GM21786 (cell line): ENCODE measurements around the gene GPR26.

Experiments
- ATAC-seq: cut with Tn5 transposase; IDR thresholded peaks from one replicate; pipeline ENCODE4 v1.9.1; 2021; ENCODE audit not compliant: unreplicated experiment

GPR26 gene

DNA sequence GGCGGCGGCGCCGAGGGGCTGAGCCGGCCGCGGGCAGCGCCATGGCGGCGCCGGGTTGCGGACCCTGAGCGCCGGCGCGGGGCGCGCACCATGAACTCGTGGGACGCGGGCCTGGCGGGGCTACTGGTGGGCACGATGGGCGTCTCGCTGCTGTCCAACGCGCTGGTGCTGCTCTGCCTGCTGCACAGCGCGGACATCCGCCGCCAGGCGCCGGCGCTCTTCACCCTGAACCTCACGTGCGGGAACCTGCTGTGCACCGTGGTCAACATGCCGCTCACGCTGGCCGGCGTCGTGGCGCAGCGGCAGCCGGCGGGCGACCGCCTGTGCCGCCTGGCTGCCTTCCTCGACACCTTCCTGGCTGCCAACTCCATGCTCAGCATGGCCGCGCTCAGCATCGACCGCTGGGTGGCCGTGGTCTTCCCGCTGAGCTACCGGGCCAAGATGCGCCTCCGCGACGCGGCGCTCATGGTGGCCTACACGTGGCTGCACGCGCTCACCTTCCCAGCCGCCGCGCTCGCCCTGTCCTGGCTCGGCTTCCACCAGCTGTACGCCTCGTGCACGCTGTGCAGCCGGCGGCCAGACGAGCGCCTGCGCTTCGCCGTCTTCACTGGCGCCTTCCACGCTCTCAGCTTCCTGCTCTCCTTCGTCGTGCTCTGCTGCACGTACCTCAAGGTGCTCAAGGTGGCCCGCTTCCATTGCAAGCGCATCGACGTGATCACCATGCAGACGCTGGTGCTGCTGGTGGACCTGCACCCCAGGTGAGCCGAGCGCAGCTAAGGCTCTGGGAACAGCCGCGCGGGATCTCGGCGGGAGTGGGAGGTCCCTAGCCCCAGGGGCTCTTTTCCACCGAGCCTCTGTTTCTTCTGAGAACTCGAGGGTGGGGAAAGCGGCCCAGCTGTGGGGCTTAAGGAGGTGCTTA lies at the start of gene GPR26:
GPR26 (plus strand) TSS at position 38 of the 919 bp plus-strand sequence; CDS start at position 91, 53 bp downstream.
- ATAC-seq: no peak

- no peak for ATAC-seq
Measured at GRCh38 chr10:123618224-123618623, 47.9 kb upstream of the GPR26 start.

DNA sequence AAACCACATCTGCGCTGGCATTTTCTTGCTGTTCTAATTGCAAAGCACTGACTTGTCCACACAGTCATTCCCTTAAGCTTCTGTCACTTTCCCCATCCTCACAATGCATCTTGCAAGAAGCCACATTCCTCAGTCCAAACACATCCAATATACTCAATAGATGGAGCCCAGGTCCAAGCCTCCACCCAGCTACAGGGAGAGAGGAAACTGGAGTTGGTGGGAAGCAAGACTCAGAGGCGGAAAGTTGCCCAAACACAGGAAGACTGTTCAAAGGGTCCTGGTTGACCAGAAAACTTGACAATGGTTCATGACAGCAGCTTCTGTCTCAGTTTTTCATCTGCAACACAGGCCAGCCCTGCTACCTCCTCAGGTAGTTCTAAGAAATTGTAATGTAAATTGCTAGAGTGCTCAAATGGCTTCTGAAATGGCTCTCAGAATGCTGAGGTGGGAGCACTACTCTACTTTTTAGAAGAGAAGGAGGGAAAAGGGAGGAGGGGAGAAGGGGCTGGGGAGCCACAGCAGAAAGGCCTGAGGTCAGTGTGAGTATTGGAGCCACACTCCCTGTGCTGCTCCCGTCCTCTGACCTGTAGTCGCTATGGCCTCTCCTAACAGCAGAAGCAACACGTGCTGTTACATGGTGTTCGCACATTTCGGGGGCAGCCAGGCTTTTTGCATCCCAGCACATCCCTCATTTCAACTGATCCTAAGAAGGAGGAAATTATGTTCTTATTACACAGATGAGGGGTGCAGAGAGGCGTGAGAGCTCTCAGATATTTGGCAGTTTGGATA lies 46.9 kb upstream of the GPR26 start:
- ATAC-seq: no peak

DNA sequence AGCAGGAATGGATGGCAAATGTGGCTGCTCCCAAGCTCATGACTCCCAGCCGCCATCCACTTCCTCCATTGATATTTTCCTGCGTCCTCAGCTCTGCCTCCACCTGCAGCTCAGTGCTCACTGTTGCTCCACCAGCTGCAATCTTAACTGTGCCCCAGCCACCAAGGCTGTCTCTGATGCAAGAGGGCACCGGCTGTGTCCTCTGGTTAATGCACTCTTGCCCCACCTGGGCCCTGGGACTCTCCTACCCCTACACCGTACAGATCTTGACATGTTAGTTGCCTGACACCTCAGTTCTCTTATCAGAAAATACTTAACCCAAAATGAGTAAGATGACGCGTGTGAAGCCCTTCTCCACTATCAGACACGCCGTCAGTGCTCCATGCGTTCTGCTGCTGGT lies 45.5 kb upstream of the GPR26 start:
- ATAC-seq: no peak

- ATAC-seq: no peak
Measured at GRCh38 chr10:123621492-123621891, 44.7 kb upstream of the GPR26 start.

GRCh38 chr10:123621916-123622315 lies 44.2 kb upstream of the GPR26 start:
- no peak for ATAC-seq

GRCh38 chr10:123622381-123622780 lies 43.8 kb upstream of the GPR26 start:
- no peak for ATAC-seq

- ATAC-seq: no peak
Measured at GRCh38 chr10:123624086-123624485, 42.1 kb upstream of the GPR26 start.

GRCh38 chr10:123633106-123633505 lies 33.0 kb upstream of the GPR26 start:
- no peak for ATAC-seq

- ATAC-seq: no peak
Measured at GRCh38 chr10:123633636-123634035, 32.5 kb upstream of the GPR26 start.

DNA sequence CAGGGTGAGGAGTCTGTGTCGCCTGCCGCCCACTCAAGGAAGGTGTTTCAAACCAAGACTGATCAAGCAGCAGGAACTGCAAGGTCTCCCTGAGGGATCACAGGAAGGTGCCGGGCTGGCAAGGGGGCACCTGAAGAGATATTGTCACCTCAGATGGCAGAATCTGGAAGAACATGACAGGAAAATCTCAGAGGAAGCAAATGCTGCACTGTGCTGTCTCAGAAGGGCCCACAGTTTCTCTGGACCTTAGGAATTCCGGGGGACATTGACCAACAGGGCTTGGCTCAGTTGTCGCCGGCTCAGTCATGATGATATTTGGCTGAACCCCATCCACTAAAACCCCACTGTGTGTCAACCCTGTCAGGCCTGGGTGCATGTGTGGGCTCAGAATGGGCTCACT lies 31.9 kb upstream of the GPR26 start:
- no peak for ATAC-seq

GRCh38 chr10:123635131-123635530 lies 31.0 kb upstream of the GPR26 start:
- no peak for ATAC-seq

- ATAC-seq: no peak
Measured at GRCh38 chr10:123635745-123636144, 30.4 kb upstream of the GPR26 start.

GRCh38 chr10:123636598-123637325 lies 29.4 kb upstream of the GPR26 start:
- ATAC-seq: no peak

DNA sequence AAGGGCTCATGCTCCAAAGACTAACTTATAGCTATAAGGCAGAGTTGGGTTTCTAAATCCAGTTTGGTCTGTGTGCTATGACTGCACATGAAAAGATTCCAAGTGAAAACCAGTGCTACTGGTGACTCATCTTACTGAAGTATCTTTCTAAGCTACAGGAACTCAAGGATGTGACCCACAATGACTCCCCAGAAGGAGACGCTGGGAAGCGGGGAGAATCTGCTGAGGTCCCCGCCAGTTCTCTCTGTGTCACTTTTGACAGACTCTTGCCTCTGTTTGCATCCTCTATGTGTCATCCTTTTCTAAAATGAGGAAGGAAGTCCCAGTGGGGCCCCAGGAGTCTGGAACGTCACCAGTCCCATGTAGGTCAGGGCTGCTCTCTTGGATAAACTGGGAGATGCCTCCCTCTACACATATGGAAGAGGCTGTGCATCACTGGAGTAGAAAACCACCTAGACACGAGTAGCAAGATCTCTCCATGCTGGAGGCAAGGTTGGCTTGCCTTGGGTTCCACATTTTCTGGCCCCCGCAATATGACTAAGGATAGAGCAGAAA lies 28.8 kb upstream of the GPR26 start:
- no peak for ATAC-seq

GRCh38 chr10:123639131-123639530 lies 27.0 kb upstream of the GPR26 start:
- ATAC-seq: no peak

DNA sequence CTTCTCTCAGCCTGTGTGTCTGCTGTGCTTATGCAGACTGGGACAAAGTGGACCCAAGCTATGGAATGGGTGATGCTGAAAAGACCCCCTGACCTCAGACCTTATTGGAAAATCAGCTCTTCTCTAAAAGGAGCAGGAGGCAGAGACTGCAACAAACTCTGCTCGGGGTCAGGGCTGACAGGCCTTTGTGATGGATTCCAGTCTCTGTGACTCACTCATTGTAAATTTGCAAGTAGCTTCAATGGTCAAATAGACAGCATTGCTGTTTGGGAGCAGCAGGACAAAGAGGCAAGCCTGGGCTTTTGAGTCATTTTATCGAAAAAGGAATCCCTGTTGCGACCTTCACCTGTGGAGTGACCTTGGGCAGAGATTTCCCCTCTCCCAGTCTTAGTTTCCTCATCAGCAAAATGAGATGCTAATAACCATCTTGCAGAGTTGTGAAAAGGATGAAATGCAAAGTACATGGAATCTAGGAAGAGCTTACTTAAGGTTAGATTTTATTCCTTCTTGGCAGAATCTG lies 26.1 kb upstream of the GPR26 start:
- ATAC-seq: no peak

DNA sequence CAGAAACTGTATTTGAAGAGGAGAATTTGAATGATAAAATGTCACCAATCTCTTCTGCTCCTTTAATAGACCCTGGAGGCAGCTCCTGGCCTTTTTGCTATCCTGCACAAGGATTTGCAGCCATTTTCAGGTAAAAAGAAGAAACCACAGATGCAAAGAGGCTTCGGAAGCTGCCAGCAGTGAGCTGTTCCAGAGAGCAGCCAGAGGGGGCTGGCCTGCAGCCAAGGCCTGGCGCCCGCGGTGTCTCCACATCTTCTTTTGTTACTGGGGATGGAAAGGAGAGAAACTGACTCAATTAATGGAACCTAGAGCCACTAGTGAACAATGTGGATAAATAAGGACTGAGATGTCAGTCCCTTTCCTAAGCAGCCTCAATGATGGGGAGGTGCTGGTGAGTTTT lies 23.9 kb upstream of the GPR26 start:
- ATAC-seq: no peak

- no peak for ATAC-seq
Measured at GRCh38 chr10:123642697-123643096, 23.5 kb upstream of the GPR26 start.

GRCh38 chr10:123643315-123643714 lies 22.8 kb upstream of the GPR26 start:
- no peak for ATAC-seq

DNA sequence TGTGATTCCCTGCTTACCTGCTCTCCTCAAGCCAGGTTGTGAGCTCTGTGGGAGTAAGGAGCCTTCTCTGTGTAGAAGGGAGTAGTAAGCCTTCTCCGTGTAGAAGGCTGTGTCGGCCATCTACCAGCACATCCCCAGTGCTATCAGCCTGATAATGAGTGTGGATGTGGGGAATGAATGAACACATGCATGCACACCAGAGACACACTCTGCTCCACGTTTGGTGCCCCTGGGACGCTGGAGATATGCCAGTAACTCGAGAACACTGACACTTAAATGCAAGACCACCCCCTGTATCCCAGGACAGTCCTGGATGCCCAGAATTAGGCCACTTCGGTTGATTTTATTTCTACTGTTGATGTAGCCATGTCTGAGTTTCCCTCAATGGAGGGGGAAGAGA lies 21.1 kb upstream of the GPR26 start:
- ATAC-seq: no peak
